HCT116 (cell line): ENCODE results near the gene SLC6A12.

Experiments used
- ELF1 ChIP-seq: IDR thresholded peaks from 2 replicates; pipeline ENCODE4 v1.6.1; 2012; ENCODE audit warnings: low read depth, borderline replicate concordance
- EZH2 ChIP-seq: fragments of 200-600 bp; sonication (generic); IDR thresholded peaks from 2 replicates; pipeline ENCODE4 v1.6.1; 2017; ENCODE audit warnings: antibody characterized with exemption, mixed run types
- POLR2AphosphoS5 ChIP-seq: IDR thresholded peaks from 2 replicates; pipeline ENCODE4 v1.6.1; 2011; ENCODE audit warnings: mild to moderate bottlenecking, low read depth, low read length, moderate library complexity
- REST ChIP-seq: IDR thresholded peaks from 2 replicates; pipeline ENCODE4 v1.6.1; 2012; ENCODE audit warnings: low read depth
- TF ChIP-seq, protein P1 (sequence below), 3 experiments: fragments of 200-600 bp in 1 of 3; sonication (generic) in 1 of 3; IDR thresholded peaks in 2 of 3; conservative IDR thresholded peaks in 1 of 3; 2 replicates each; pipeline ENCODE4 v1.5.1; 2012 to 2017; ENCODE audit warnings: low read depth in 2 of 3, low read length in 2 of 3, antibody characterized with exemption in 1 of 3, borderline replicate concordance in 1 of 3, control low read depth in 1 of 3, mild to moderate bottlenecking in 1 of 3, mixed read lengths in 1 of 3, mixed run types in 1 of 3, moderate library complexity in 1 of 3; ENCODE audit not compliant: insufficient read depth in 1 of 3

- TF ChIP-seq POLR2AphosphoS5, result no peak
- TF ChIP-seq, protein P1, sequence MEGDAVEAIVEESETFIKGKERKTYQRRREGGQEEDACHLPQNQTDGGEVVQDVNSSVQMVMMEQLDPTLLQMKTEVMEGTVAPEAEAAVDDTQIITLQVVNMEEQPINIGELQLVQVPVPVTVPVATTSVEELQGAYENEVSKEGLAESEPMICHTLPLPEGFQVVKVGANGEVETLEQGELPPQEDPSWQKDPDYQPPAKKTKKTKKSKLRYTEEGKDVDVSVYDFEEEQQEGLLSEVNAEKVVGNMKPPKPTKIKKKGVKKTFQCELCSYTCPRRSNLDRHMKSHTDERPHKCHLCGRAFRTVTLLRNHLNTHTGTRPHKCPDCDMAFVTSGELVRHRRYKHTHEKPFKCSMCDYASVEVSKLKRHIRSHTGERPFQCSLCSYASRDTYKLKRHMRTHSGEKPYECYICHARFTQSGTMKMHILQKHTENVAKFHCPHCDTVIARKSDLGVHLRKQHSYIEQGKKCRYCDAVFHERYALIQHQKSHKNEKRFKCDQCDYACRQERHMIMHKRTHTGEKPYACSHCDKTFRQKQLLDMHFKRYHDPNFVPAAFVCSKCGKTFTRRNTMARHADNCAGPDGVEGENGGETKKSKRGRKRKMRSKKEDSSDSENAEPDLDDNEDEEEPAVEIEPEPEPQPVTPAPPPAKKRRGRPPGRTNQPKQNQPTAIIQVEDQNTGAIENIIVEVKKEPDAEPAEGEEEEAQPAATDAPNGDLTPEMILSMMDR (IDR thresholded peaks at IDR 0.05 in 2 of 3, conservative IDR thresholded peaks at IDR 0.05 in 1 of 3; ENCODE audit: borderline replicate concordance in 1 of 3, insufficient read depth in 1 of 3, low read depth in 2 of 3, low read length in 2 of 3), result no peak
- no peak for TF ChIP-seq REST
- TF ChIP-seq EZH2, result no peak
- no peak for TF ChIP-seq ELF1
These were observed 427 bp downstream of the SLC6A12 start for GRCh38 chr12:213527-213932.
